PFSK-1 (cell line): ENCODE data around the gene UNC5C.

ENCODE experiments used
- FOXP2 ChIP-seq: optimal IDR thresholded peaks from 2 replicates; pipeline ENCODE3; 2011; ENCODE audit warnings: borderline replicate concordance, control low read depth, inconsistent platforms; ENCODE audit not compliant: insufficient read depth; ENCODE audit errors: extremely low read length, extremely low read depth
- POLR2AphosphoS5 ChIP-seq: IDR thresholded peaks from 2 replicates; pipeline ENCODE4 v1.6.1; 2012; ENCODE audit warnings: low read depth, mild to moderate bottlenecking, control low read depth, low read length, moderate library complexity
- SIN3A ChIP-seq: IDR thresholded peaks from 2 replicates; pipeline ENCODE4 v1.6.1; 2012; ENCODE audit warnings: mild to moderate bottlenecking, low read length, moderate library complexity, borderline replicate concordance; ENCODE audit not compliant: insufficient read depth
- TAF1 ChIP-seq: IDR thresholded peaks from 2 replicates; pipeline ENCODE4 v1.6.1; 2012; ENCODE audit warnings: low read length, control low read depth, borderline replicate concordance; ENCODE audit not compliant: insufficient read depth
- TF ChIP-seq, protein P1 (sequence below), 2 experiments: IDR thresholded peaks; 2 replicates each; pipeline versions ENCODE4 v1.6.1 to v1.8.0; 2011 to 2012; ENCODE audit warnings: low read depth in 2 of 2, low read length in 2 of 2, control low read depth in 1 of 2, inconsistent platforms in 1 of 2, mild to moderate bottlenecking in 1 of 2, moderate library complexity in 1 of 2; ENCODE audit not compliant: insufficient read depth in 1 of 2

UNC5C gene

DNA sequence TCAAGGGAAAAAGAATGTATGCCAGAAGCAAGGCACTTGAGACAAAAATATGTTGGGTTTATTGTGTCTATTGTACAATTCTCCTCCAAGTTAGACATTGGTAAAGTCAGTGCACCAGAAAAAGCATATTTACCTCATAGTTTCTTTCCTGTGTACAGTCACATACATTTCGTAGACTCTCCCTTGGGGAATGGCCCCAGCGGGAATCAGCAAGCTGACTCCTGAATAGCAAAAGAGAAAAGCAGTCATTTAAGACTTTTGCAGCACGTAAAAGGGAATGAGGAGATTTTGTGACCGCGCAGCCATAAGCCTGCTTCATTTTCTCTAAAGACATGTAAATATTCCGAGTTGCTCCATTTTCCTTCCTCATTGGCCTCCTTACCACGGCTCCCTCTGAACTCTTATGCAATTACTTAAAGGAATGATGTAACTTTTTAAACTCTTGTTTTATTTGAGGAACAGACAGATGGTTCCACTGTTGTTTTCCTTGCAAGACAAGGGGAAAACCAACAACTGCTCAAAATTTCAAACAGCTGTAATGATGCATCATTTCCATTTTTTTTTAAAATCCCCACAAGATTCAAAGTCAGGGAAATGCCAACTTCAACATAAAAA lies 332.7 kb downstream of the UNC5C start:
- TF ChIP-seq FOXP2, result no peak
- no peak for TF ChIP-seq TAF1
- TF ChIP-seq SIN3A, result no peak
- TF ChIP-seq POLR2AphosphoS5, result no peak
- TF ChIP-seq, protein P1, sequence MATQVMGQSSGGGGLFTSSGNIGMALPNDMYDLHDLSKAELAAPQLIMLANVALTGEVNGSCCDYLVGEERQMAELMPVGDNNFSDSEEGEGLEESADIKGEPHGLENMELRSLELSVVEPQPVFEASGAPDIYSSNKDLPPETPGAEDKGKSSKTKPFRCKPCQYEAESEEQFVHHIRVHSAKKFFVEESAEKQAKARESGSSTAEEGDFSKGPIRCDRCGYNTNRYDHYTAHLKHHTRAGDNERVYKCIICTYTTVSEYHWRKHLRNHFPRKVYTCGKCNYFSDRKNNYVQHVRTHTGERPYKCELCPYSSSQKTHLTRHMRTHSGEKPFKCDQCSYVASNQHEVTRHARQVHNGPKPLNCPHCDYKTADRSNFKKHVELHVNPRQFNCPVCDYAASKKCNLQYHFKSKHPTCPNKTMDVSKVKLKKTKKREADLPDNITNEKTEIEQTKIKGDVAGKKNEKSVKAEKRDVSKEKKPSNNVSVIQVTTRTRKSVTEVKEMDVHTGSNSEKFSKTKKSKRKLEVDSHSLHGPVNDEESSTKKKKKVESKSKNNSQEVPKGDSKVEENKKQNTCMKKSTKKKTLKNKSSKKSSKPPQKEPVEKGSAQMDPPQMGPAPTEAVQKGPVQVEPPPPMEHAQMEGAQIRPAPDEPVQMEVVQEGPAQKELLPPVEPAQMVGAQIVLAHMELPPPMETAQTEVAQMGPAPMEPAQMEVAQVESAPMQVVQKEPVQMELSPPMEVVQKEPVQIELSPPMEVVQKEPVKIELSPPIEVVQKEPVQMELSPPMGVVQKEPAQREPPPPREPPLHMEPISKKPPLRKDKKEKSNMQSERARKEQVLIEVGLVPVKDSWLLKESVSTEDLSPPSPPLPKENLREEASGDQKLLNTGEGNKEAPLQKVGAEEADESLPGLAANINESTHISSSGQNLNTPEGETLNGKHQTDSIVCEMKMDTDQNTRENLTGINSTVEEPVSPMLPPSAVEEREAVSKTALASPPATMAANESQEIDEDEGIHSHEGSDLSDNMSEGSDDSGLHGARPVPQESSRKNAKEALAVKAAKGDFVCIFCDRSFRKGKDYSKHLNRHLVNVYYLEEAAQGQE (IDR thresholded peaks at IDR 0.05; ENCODE audit: insufficient read depth in 1 of 2, low read depth in 2 of 2, low read length in 2 of 2), result no peak

DNA sequence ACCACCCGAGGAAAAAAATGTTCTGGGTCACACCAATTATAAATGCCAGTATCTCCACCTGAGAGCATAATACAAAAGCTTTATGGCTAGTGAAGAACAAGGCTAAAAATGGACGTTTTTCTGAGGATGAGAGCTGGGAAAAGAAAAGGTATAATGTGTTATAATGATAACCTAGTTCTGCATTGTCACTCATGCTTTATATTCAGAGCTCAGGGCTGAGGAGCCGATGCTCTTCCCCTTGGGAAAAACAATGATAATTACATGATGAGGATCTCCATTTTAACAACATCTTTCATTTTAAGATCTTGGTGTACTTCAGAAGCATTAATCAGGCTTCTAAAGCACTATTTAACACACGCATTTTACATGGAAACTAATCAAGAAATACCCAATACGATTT lies 333.7 kb downstream of the UNC5C start:
- TF ChIP-seq FOXP2 (no peak), TAF1 (no peak), POLR2AphosphoS5 (no peak), SIN3A (no peak)
- TF ChIP-seq, protein P1 (IDR thresholded peaks at IDR 0.05; ENCODE audit: insufficient read depth in 1 of 2, low read depth in 2 of 2, low read length in 2 of 2), result no peak

DNA sequence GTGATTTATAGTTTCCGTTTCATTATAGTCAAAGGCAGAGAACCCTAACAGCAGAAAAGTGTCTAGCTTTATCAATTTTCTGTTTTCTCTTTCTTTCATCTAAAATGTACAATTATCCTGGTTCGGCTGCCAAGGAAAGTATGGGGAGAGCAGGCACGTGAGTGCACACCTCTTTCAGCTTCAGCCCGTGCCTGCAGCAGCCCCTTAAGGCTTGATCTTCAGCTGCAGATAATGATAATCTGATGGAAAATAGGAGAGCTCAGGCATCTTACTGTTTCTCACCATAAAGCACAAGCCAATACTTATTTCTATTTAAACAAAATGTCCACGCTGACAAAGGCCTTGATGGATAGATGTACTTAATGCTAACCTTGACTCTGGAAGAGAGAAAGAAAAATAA lies 334.4 kb downstream of the UNC5C start:
- no peak for TF ChIP-seq TAF1
- TF ChIP-seq FOXP2, result no peak
- no peak for TF ChIP-seq SIN3A
- TF ChIP-seq POLR2AphosphoS5, result no peak
- TF ChIP-seq, protein P1 (IDR thresholded peaks at IDR 0.05; ENCODE audit: insufficient read depth in 1 of 2, low read depth in 2 of 2, low read length in 2 of 2), result no peak

DNA sequence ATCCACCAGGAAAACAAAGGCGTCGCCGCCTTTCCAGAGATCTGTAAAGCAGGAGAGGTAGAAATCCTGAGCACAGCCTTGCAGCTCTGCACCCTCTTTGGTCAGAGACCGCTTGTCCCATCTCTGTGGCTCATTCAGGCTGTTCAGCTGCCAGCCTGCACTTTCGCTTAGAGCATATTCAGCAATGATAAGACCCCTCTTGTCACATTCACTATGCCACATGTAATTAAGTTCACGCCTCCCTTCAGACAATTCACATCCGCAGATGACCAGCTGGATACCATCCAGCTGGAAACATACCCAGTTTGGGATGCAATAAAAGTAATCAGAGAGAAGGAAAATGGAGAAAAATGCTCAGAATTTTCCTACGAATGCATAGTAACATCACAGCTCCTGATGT lies 335.4 kb downstream of the UNC5C start:
- TF ChIP-seq, protein P1 (IDR thresholded peaks at IDR 0.05; ENCODE audit: insufficient read depth in 1 of 2, low read depth in 2 of 2, low read length in 2 of 2), result no peak
- no peak for TF ChIP-seq POLR2AphosphoS5
- TF ChIP-seq TAF1, result no peak
- no peak for TF ChIP-seq SIN3A
- no peak for TF ChIP-seq FOXP2
